ENCODE measurements around the gene ORC5.

Gene ORC5

GRCh38 chr7:104127204-104127603 lies 80.6 kb downstream of the ORC5 start:
- DNase-seq (ENCODE audit: low read depth), result no peak

GRCh38 chr7:104126411-104126841 lies 81.4 kb downstream of the ORC5 start:
- DNase-seq (ENCODE audit: low read depth), result no peak

DNA sequence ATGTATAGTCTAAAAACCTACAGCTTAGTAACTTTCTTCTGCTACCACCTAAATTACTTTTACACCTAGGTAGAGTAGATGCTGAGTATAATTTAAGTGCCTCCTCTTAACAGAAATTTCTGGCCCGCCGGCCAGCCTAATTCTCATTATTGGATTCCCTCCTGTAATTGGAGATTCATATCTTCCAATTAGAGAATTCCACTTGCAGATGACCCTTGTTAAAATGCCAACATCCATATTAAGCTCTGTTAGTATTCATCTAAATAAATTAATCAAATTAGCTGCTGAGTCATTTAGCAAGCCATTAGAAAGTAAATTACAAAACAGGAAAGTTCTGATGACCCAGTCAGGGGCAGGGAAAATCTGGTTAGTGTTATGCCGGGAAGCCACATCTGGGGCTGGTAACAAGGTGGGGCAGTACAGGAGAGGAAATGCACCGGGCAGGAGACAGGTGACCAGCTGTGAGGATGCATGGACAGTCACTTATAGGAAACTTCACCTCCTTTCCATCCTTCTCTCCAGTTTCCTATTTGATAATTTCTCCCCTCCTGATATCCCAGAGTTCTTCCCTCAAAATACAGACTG lies 82.8 kb downstream of the ORC5 start:
- peak; percentile 6 for DNase-seq (ENCODE audit: low read depth)

- peak; percentile 58 for DNase-seq (ENCODE audit: low read depth)
Observed at GRCh38 chr7:104124469-104124868, 83.3 kb downstream of the ORC5 start.

GRCh38 chr7:104123786-104124185 lies 84.0 kb downstream of the ORC5 start:
- DNase-seq (ENCODE audit: low read depth), result peak; percentile 68

GRCh38 chr7:104113788-104114187 lies 94.0 kb downstream of the ORC5 start:
- no peak for DNase-seq (ENCODE audit: low read depth)

GRCh38 chr7:104112623-104113022 lies 95.2 kb downstream of the ORC5 start:
- no peak for DNase-seq (ENCODE audit: low read depth)

GRCh38 chr7:104111271-104111670 lies 96.5 kb downstream of the ORC5 start:
- no peak for DNase-seq (ENCODE audit: low read depth)

GRCh38 chr7:104106108-104106905 lies 101.5 kb downstream of the ORC5 start:
- DNase-seq (ENCODE audit: low read depth), result peak; percentile 50

DNA sequence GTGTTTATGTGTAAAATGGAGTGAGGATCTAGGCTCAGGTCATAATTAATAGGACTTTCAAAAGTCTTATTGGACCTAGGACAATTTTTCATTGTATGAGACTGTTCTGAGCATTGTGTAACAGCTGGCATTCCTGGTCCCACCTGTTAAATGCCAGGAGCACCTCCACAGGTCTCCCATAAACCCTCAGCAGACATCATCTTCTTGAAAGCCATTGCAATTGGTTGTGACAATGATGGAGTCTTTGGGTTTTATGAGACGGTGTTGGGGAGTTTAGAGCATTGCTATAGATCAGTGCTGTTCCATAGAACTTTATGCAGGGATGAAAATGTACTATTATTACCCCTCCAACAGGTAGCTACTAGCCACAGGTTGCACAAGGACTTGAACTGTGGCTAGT lies 108.9 kb downstream of the ORC5 start:
- DNase-seq (ENCODE audit: low read depth), result no peak

DNA sequence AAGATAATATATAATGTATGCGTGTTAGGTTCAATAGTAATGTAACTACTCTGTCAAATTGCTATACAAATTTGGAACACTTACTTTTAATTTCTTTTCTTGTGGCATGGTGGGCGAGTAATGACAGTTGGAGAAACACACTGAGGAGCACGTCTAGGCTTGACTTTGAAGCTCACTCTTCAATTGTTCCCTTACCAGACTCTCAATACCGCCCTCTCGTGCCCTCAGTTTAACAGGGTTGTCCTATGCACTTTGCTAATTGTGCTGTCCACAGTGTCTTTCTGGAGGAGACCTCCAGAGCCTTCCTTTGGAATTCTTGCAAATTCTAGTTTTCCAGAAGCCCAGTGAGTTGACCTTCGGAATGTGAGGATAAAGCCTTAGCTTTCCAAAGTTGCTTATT lies 111.1 kb downstream of the ORC5 start:
- DNase-seq (ENCODE audit: low read depth), result peak; percentile 37

DNA sequence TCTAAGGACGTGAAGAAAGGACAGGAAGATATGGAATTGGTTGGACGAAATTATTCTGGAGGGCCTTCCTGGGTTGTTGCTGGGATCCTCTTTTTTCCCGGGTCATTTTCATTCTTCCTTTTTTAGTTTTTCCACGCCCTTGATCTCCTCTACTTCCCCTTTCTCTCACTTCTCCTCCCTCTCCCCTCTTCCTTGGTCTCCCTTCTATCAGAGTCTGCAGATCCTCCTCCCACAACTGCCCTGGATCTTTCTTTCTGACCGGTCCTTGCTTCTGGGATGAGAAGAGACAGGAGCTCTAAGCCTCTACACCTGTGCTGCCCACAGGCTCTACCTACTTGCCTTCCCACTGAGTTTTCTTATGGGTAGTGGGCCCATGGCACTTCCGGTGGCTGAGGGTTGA lies 114.7 kb downstream of the ORC5 start:
- no peak for DNase-seq (ENCODE audit: low read depth)

- DNase-seq (ENCODE audit: low read depth), result no peak
Observed at GRCh38 chr7:104091242-104091641, 116.6 kb downstream of the ORC5 start.

GRCh38 chr7:104089612-104090011 lies 118.2 kb downstream of the ORC5 start:
- DNase-seq (ENCODE audit: low read depth), result no peak

DNA sequence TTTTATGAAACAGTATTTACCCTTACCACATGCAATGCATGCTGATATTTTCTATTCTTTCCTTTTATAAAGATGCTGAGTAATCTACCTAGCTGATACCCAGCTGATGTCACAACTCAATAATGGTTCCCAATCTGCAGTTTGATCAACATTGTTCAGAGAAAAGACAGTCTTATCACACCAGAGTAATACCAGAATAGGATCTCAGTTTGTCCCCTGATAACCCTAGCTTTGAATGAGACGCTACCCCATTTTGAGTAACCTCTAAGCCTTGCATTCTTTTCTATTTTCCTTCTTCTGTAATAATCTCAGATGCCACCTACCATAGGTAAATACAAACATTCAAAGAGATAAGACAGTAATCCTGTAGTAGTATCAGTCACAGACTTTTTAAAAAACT lies 118.8 kb downstream of the ORC5 start:
- no peak for DNase-seq (ENCODE audit: low read depth)
